ENCODE data around the gene RHBDF1.
A peak's percentile ranks its signal among the peaks of the same experiment; 100 is the strongest.

Gene RHBDF1

GRCh38 chr16:60166-60565 is 12.3 kb downstream of the RHBDF1 start:
- TF ChIP-seq CTCF (conservative IDR thresholded peaks at IDR 0.05) = no peak
- H3K27ac ChIP-seq = no peak overlapping the region

GRCh38 chr16:59440-60059 is 12.9 kb downstream of the RHBDF1 start:
- TF ChIP-seq CTCF (conservative IDR thresholded peaks at IDR 0.05) = no peak
- no peak overlapping the region for H3K27ac ChIP-seq

- no peak for TF ChIP-seq CTCF (conservative IDR thresholded peaks at IDR 0.05)
- no peak overlapping the region for H3K27ac ChIP-seq
Observed at GRCh38 chr16:58491-59439, 13.7 kb downstream of the RHBDF1 start.

- TF ChIP-seq CTCF (conservative IDR thresholded peaks at IDR 0.05) = no peak
- no peak overlapping the region for H3K27ac ChIP-seq
Observed at GRCh38 chr16:57711-58110, 14.7 kb downstream of the RHBDF1 start.

- TF ChIP-seq CTCF (conservative IDR thresholded peaks at IDR 0.05) = no peak
- H3K27ac ChIP-seq = no peak overlapping the region
Observed at GRCh38 chr16:56231-56927, 16.1 kb downstream of the RHBDF1 start.

- TF ChIP-seq CTCF (conservative IDR thresholded peaks at IDR 0.05) = no peak
- H3K27ac ChIP-seq = no peak overlapping the region
Observed at GRCh38 chr16:55571-56136, 16.8 kb downstream of the RHBDF1 start.

GRCh38 chr16:54237-54581 is 18.2 kb downstream of the RHBDF1 start:
- H3K27ac ChIP-seq = peak overlapping the region; percentile 74; the same call in 1 of the 2 replicates
- TF ChIP-seq CTCF (conservative IDR thresholded peaks at IDR 0.05) = no peak
